ENCODE results near the gene CRYBG1. TPM values are rescaled to one million over a fixed set of nuclear protein-coding genes. Genes with fewer than 3 reads are reported as not detected.

The CRYBG1 gene
- polyA plus RNA-seq, 1 experiment, result 0.75 TPM

- Histone ChIP-seq H3K27me3 (ENCODE audit: control insufficient read depth, insufficient read depth, low read length) (no peaks in the 10 kb centered on the region), H3K4me3 (ENCODE audit: low read depth, low read length) (no peak overlapping the region), H3K36me3 (ENCODE audit: control insufficient read depth, insufficient read depth, low read length) (peaks cover 1% of the 10 kb centered on the region; the same call in 1 of the 2 replicates)
- CTCF ChIA-PET, result interaction anchor here (1.6 kb wide), 1 partner anchor 10 kb away, joined by 4 read pairs; no protein-coding TSS in a partner anchor
- no peak for DNase-seq (ENCODE audit: low read depth)
- POLR2A ChIA-PET, result no interaction called here
- TF ChIP-seq CTCF (IDR thresholded peaks at IDR 0.05; ENCODE audit: insufficient read depth, low read depth, low read length), result no peak
Measured at GRCh38 chr6:106617857-106618256, 257.3 kb downstream of the CRYBG1 start.

- POLR2A ChIA-PET, result no interaction called here
- TF ChIP-seq CTCF (IDR thresholded peaks at IDR 0.05; ENCODE audit: insufficient read depth, low read depth, low read length), result no peak
- Histone ChIP-seq H3K27me3 (ENCODE audit: control insufficient read depth, insufficient read depth, low read length) (no peaks in the 10 kb centered on the region), H3K4me3 (ENCODE audit: low read depth, low read length) (no peak overlapping the region), H3K36me3 (ENCODE audit: control insufficient read depth, insufficient read depth, low read length) (peaks cover 1% of the 10 kb centered on the region; the same call in 1 of the 2 replicates)
- no peak for DNase-seq (ENCODE audit: low read depth)
- CTCF ChIA-PET, result no interaction called here
Measured at GRCh38 chr6:106618324-106618723, 257.8 kb downstream of the CRYBG1 start.

- no peak for TF ChIP-seq CTCF (IDR thresholded peaks at IDR 0.05; ENCODE audit: insufficient read depth, low read depth, low read length)
- ChIA-PET POLR2A (no interaction called here), CTCF (no interaction called here)
- Histone ChIP-seq H3K36me3 (ENCODE audit: control insufficient read depth, insufficient read depth, low read length) (peaks cover 1% of the 10 kb centered on the region; the same call in 1 of the 2 replicates), H3K4me3 (ENCODE audit: low read depth, low read length) (no peak overlapping the region), H3K27me3 (ENCODE audit: control insufficient read depth, insufficient read depth, low read length) (no peaks in the 10 kb centered on the region)
- DNase-seq (ENCODE audit: low read depth), result no peak
Measured at GRCh38 chr6:106619223-106619622, 258.7 kb downstream of the CRYBG1 start.

GRCh38 chr6:106620931-106621672, 260.6 kb downstream of the CRYBG1 start:
- no peak for DNase-seq (ENCODE audit: low read depth)
- no peaks in the 10 kb centered on the region for H3K27me3 ChIP-seq (ENCODE audit: control insufficient read depth, insufficient read depth, low read length)
- no peak for TF ChIP-seq CTCF (IDR thresholded peaks at IDR 0.05; ENCODE audit: insufficient read depth, low read depth, low read length)
- CTCF ChIA-PET, result interaction anchor here (1.0 to 1.4 kb wide), 3 partner anchors 8 to 359 kb away, joined by 3 to 7 read pairs (median 3); no protein-coding TSS in a partner anchor
- H3K36me3 ChIP-seq (ENCODE audit: control insufficient read depth, insufficient read depth, low read length), result peaks cover 1% of the 10 kb centered on the region; the same call in 1 of the 2 replicates
- POLR2A ChIA-PET, result no interaction called here
- H3K4me3 ChIP-seq (ENCODE audit: low read depth, low read length), result no peak overlapping the region

Small RNAs within 50 kb of the gene (small RNA-seq; reads per million reads assigned to genes)
- gene RF00019 (ENCODE audit: insufficient read length, low read depth, low replicate concordance), result not detected
- gene RNA5SP211 (ENCODE audit: insufficient read length, low read depth, low replicate concordance), result not detected
- not detected for gene RNU6-527P (ENCODE audit: insufficient read length, low read depth, low replicate concordance)

Other genes with a start within 250 kb of the CRYBG1 start
- 18.6 and 35.7 TPM in 2 replicates for gene ATG5, start 35.0 kb upstream of the CRYBG1 start, polyA plus RNA-seq (2011; rRNA removed)

Data from BJ (cell line).